Suprapubic skin (tissue), 4 donors: ENCODE data around the gene PDE2A.

ENCODE experiments used
- CTCF ChIP-seq, 2 donors: fragments of 200-600 bp in 1 of 2; fragments of 450-650 bp in 1 of 2; sonication (generic) in 1 of 2; IDR thresholded peaks; one replicate each; pipeline ENCODE4 v1.5.1; 2016 to 2019; ENCODE audit warnings: antibody characterized with exemption in 2 of 2, mild to moderate bottlenecking in 1 of 2, moderate library complexity in 1 of 2
- EP300 ChIP-seq: sonication (generic); formaldehyde crosslinking; IDR thresholded peaks from one replicate; pipeline ENCODE4 v1.6.1; 2017; ENCODE audit warnings: antibody characterized with exemption
- POLR2A ChIP-seq, 2 donors: fragments of 450-650 bp; IDR thresholded peaks; one replicate each; pipeline ENCODE4 v1.6.1; 2017; ENCODE audit warnings: antibody characterized with exemption in 2 of 2, mild to moderate bottlenecking in 2 of 2, moderate library complexity in 2 of 2
- POLR2AphosphoS5 ChIP-seq, 3 donors: sonication (generic); formaldehyde crosslinking; IDR thresholded peaks; one replicate each; pipeline ENCODE4 v1.6.1; 2017; ENCODE audit warnings: antibody characterized with exemption in 3 of 3

- no peak for TF ChIP-seq CTCF (IDR thresholded peaks at IDR 0.05)
- no peak for TF ChIP-seq EP300
- no peak for TF ChIP-seq POLR2A (IDR thresholded peaks at IDR 0.05)
- no peak for TF ChIP-seq POLR2AphosphoS5 (IDR thresholded peaks at IDR 0.05)
Observed at GRCh38 chr11:72706579-72706978, 32.4 kb upstream of the PDE2A start.
